Testis (tissue), 3 donors: ENCODE measurements around the gene PNMA8A. TPM values are rescaled to one million over a fixed set of nuclear protein-coding genes. Genes with fewer than 3 reads are reported as not detected.

Experiments
- DNase-seq: peaks from one replicate; pipeline ENCODE4 v3.0.0-alpha.2; 2019
- H3K27ac ChIP-seq, 2 donors: fragments of 200-600 bp; sonication (generic); one replicate each; pipeline ENCODE4 v1.5.1; 2019
- H3K27me3 ChIP-seq: fragments of 200-600 bp; sonication (generic); one replicate; pipeline ENCODE4 v1.5.1; 2019
- H3K36me3 ChIP-seq: fragments of 200-600 bp; sonication (generic); one replicate; pipeline ENCODE4 v1.5.1; 2017; ENCODE audit warnings: low read depth; ENCODE audit errors: missing control alignments
- H3K4me1 ChIP-seq: fragments of 200-600 bp; sonication (generic); one replicate; pipeline ENCODE4 v1.5.1; 2019
- H3K4me3 ChIP-seq, 2 donors: fragments of 200-600 bp; sonication (generic); one replicate each; pipeline ENCODE4 v1.5.1; 2017 to 2019
- H3K9me3 ChIP-seq: fragments of 200-600 bp; sonication (generic); one replicate; pipeline ENCODE4 v1.5.1; 2017
- CTCF ChIP-seq, 3 experiments: fragments of 450-650 bp in 2 of 3; fragments of 200-600 bp in 1 of 3; sonication (generic) in 1 of 3; IDR thresholded peaks; one replicate each; pipeline ENCODE4 v1.5.1; 2016 to 2019; ENCODE audit warnings: antibody characterized with exemption in 3 of 3, mild to moderate bottlenecking in 2 of 3, moderate library complexity in 1 of 3
- POLR2A ChIP-seq: fragments of 450-650 bp; IDR thresholded peaks from one replicate; pipeline ENCODE4 v1.6.1; 2017; ENCODE audit warnings: antibody characterized with exemption, mild to moderate bottlenecking, moderate library complexity
- WGBS, 2 donors: methylation state at CpG; one replicate each; pipeline ENCODE4 v1.1.5; 2018; 5-methylcytosine and 5-hydroxymethylcytosine counted together
- intact Hi-C: fragments of 100-400 bp; cut with DNase I; formaldehyde crosslinking; loops from one replicate; pipeline ENCODE4 v1.15.1; 2023; ENCODE audit warnings: low total_unique reads
- polyA plus RNA-seq: library from polyadenylated mRNA; stranded (reverse); fragments of 350-450 nt; fragmentation: Illumina TruSeq; extraction: RNeasy Lipid Tissue Mini Kit (QIAGEN cat#74804); gene quantifications from one replicate; pipeline ENCODE4 v1.2.3, GENCODE V29; 2014; ENCODE audit warnings: low read depth, low replicate concordance; ENCODE audit not compliant: insufficient read depth
- total RNA-seq, 2 donors: library from RNA; depleted of rRNA; stranded (reverse); fragments of >200 nt; gene quantifications; one replicate each; pipeline ENCODE4 v1.2.3, GENCODE V29; 2016

The PNMA8A gene
- total and polyA plus RNA-seq, 3 donors from 2014 or later: 34.9 to 48.1 (median 44.3) TPM

- WGBS, 2 donors: 0 to 3% methylated on average over 7 to 10 of the region's 10 CpGs
- no peak for DNase-seq
- H3K4me1 ChIP-seq: peaks cover 15% of the 10 kb centered on the region
- no peaks in the 10 kb centered on the region for H3K9me3 ChIP-seq
- H3K27ac ChIP-seq: peak overlapping the region; percentile 28 to 63
- peak overlapping the region; percentile 41 to 69 for H3K4me3 ChIP-seq
- H3K27me3 ChIP-seq: no peaks in the 10 kb centered on the region
- intact Hi-C loops: no loop called here
- TF ChIP-seq POLR2A (no peak), CTCF (IDR thresholded peaks at IDR 0.05) (no peak)
- H3K36me3 ChIP-seq: no peaks in the 10 kb centered on the region
These were observed 45.3 kb downstream of the PNMA8A start for GRCh38 chr19:46426035-46426505.

DNA sequence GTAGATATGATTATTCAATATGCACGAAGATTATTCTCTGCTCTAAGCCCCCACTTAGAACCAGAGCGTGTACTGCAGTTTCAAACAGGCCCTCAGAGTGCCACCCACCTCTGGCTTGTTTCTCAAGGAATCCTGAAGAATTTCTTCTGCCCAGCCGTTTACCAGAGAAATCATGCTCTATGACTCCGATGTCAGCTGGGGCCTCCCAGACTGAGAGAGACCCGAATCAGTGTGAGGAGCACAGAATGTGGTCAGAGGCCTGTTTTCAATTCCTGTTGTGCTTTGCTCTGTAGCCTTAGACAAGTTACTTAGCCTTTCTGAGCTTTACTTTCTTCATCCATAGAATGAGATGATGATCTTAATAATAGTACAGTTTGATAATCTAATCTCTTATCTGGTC, 48.2 kb downstream of the PNMA8A start:
- intact Hi-C loops: no loop called here
- Histone ChIP-seq H3K4me3 (no peak overlapping the region), H3K36me3 (no peaks in the 10 kb centered on the region), H3K27ac (no peak overlapping the region), H3K9me3 (no peaks in the 10 kb centered on the region), H3K4me1 (peaks cover 17% of the 10 kb centered on the region), H3K27me3 (no peaks in the 10 kb centered on the region)
- no peak for DNase-seq
- TF ChIP-seq CTCF (IDR thresholded peaks at IDR 0.05) (no peak), POLR2A (no peak)
- 68 to 79% methylated on average over 5 of the region's 5 CpGs for WGBS, 2 donors

GRCh38 chr19:46422344-46422743, 49.0 kb downstream of the PNMA8A start:
- TF ChIP-seq CTCF (IDR thresholded peaks at IDR 0.05): no peak
- 73 to 83% methylated on average over 1 to 2 of the region's 2 CpGs for WGBS, 2 donors
- DNase-seq: no peak
- H3K9me3 ChIP-seq: no peaks in the 10 kb centered on the region
- no peaks in the 10 kb centered on the region for H3K36me3 ChIP-seq
- H3K4me3 ChIP-seq: no peak overlapping the region
- intact Hi-C loops: no loop called here
- peaks cover 13% of the 10 kb centered on the region for H3K4me1 ChIP-seq
- no peak overlapping the region for H3K27ac ChIP-seq
- H3K27me3 ChIP-seq: no peaks in the 10 kb centered on the region

GRCh38 chr19:46420056-46420455, 51.3 kb downstream of the PNMA8A start:
- H3K9me3 ChIP-seq: no peaks in the 10 kb centered on the region
- H3K36me3 ChIP-seq: no peaks in the 10 kb centered on the region
- H3K27ac ChIP-seq: peak overlapping the region in 1 of 2 donors; percentile 54
- TF ChIP-seq CTCF (IDR thresholded peaks at IDR 0.05) (no peak), POLR2A (no peak)
- no peak overlapping the region for H3K4me3 ChIP-seq
- H3K4me1 ChIP-seq: peaks cover 14% of the 10 kb centered on the region
- WGBS, 2 donors: 29 to 31% methylated on average over 7 of the region's 7 CpGs
- no peak for DNase-seq
- intact Hi-C loops: no loop called here
- no peaks in the 10 kb centered on the region for H3K27me3 ChIP-seq

Other genes starting within 250 kb of the PNMA8A start
- 1 to 10 TPM in 1 of 2 donors, not detected in 1; 3.2 TPM for gene IGFL1, start 241.8 kb downstream of the PNMA8A start, total RNA-seq
- not detected for gene IGFL1, start 241.8 kb downstream of the PNMA8A start, polyA plus RNA-seq
- gene HIF3A, start 174.5 kb downstream of the PNMA8A start, total RNA-seq: 100 to 1,000 TPM in 1 of 2 donors, 10 to 100 TPM in 1; 82.6 to 105 TPM
- 3.8 TPM for gene HIF3A, start 174.5 kb downstream of the PNMA8A start, polyA plus RNA-seq
- 10 to 100 TPM; 71.7 to 72.8 TPM for gene PPP5C, start 124.5 kb downstream of the PNMA8A start, total RNA-seq
- 49.1 TPM for gene PPP5C, start 124.5 kb downstream of the PNMA8A start, polyA plus RNA-seq
- 10 to 100 TPM; 23.3 to 33.8 TPM for gene CCDC8, start 58.0 kb downstream of the PNMA8A start, total RNA-seq
- 20.1 TPM for gene CCDC8, start 58.0 kb downstream of the PNMA8A start, polyA plus RNA-seq
- gene PNMA8C, start 42.6 kb downstream of the PNMA8A start, total RNA-seq: 1 to 10 TPM; 1.4 to 1.9 TPM
- gene PNMA8C, start 42.6 kb downstream of the PNMA8A start, polyA plus RNA-seq: 1.2 TPM
- 1 to 10 TPM; 3.1 TPM for gene PNMA8B, start 24.3 kb upstream of the PNMA8A start, total RNA-seq
- gene PNMA8B, start 24.3 kb upstream of the PNMA8A start, polyA plus RNA-seq: 1.6 TPM
- 100 to 1,000 TPM; 357 to 380 TPM for gene CALM3, start 129.8 kb upstream of the PNMA8A start, total RNA-seq
- 889 TPM for gene CALM3, start 129.8 kb upstream of the PNMA8A start, polyA plus RNA-seq
- gene PTGIR, start 153.5 kb upstream of the PNMA8A start, total RNA-seq: under 1 TPM; 0.63 to 0.87 TPM
- 1.0 TPM for gene PTGIR, start 153.5 kb upstream of the PNMA8A start, polyA plus RNA-seq
- not detected for gene GNG8, start 164.6 kb upstream of the PNMA8A start, total RNA-seq
- gene GNG8, start 164.6 kb upstream of the PNMA8A start, polyA plus RNA-seq: not detected
- gene DACT3, start 189.6 kb upstream of the PNMA8A start, total RNA-seq: 10 to 100 TPM; 17.2 to 30.6 TPM
- 19.8 TPM for gene DACT3, start 189.6 kb upstream of the PNMA8A start, polyA plus RNA-seq
- gene PRKD2, start 245.6 kb upstream of the PNMA8A start, total RNA-seq: 10 to 100 TPM; 25.6 to 35.4 TPM
- gene PRKD2, start 245.6 kb upstream of the PNMA8A start, polyA plus RNA-seq: 22.6 TPM